ENCODE measurements around the gene EPO. TPM values are rescaled to one million over a fixed set of nuclear protein-coding genes. Genes with fewer than 3 reads are reported as not detected.

Gene EPO
- total and polyA plus RNA-seq, 4 donors, result 1.3 to 22.9 (median 3.4) TPM

DNA sequence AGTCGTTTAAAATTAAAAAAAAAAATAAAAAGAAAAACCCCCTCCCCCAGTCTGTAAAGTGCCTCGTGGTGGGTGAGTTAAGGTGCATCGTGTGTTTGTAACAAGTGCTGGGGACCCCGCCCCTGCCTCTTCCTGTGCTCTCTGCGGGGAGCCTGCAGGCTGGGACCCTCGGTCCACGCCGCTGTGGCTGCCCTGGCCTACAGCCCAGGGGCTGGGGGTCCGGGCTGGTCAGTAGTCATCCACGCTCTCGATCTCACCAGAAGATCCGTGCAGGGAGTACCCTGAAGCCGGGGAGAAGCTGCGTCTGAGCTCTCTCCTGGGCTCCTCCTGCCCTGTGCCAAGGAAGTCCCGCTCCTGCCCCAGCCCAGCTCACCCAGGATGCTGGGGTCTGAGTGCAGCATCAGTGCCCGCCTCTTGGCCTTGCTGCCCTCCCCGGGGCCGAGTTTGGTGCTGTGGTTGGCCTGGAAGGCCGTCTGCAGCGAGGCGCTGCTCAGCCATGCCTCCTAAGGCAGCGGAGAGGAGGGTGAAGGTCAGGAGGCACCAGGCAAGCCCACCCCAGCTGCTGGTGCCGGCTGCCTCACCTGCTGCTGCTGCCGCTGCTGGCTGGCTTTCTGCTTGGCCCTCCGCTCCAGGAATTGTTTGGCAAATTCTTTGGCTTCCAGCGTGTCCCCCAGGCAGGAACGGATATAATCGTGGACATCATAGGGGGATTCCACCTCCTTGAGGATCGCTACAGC lies 38.6 kb upstream of the EPO start (continued):
- TF ChIP-seq YY1 (IDR thresholded peaks at IDR 0.05), result no peak
- TF ChIP-seq GABPA (IDR thresholded peaks at IDR 0.05 in 1 of 2, conservative IDR thresholded peaks at IDR 0.05 in 1 of 2), result no peak
- no peak for TF ChIP-seq EGR1 (IDR thresholded peaks at IDR 0.05; ENCODE audit: low read depth in 2 of 2)
- no peak for TF ChIP-seq MAX (IDR thresholded peaks at IDR 0.05)
- TF ChIP-seq JUND (IDR thresholded peaks at IDR 0.05), result no peak
- no peak for TF ChIP-seq NR2F2 (IDR thresholded peaks at IDR 0.05)
- TF ChIP-seq, protein P1, sequence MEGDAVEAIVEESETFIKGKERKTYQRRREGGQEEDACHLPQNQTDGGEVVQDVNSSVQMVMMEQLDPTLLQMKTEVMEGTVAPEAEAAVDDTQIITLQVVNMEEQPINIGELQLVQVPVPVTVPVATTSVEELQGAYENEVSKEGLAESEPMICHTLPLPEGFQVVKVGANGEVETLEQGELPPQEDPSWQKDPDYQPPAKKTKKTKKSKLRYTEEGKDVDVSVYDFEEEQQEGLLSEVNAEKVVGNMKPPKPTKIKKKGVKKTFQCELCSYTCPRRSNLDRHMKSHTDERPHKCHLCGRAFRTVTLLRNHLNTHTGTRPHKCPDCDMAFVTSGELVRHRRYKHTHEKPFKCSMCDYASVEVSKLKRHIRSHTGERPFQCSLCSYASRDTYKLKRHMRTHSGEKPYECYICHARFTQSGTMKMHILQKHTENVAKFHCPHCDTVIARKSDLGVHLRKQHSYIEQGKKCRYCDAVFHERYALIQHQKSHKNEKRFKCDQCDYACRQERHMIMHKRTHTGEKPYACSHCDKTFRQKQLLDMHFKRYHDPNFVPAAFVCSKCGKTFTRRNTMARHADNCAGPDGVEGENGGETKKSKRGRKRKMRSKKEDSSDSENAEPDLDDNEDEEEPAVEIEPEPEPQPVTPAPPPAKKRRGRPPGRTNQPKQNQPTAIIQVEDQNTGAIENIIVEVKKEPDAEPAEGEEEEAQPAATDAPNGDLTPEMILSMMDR (IDR thresholded peaks at IDR 0.05; ENCODE audit: low read depth, low read length, missing input control), result no peak
- TF ChIP-seq HNF4G (IDR thresholded peaks at IDR 0.05), result no peak
- TF ChIP-seq RAD21 (IDR thresholded peaks at IDR 0.05), result no peak

GRCh38 chr7:100682228-100682741 lies 38.0 kb upstream of the EPO start:
- no peak for TF ChIP-seq FOXA2 (IDR thresholded peaks at IDR 0.05)
- no peak for TF ChIP-seq ZBTB33 (IDR thresholded peaks at IDR 0.05)
- TF ChIP-seq, protein P2, sequence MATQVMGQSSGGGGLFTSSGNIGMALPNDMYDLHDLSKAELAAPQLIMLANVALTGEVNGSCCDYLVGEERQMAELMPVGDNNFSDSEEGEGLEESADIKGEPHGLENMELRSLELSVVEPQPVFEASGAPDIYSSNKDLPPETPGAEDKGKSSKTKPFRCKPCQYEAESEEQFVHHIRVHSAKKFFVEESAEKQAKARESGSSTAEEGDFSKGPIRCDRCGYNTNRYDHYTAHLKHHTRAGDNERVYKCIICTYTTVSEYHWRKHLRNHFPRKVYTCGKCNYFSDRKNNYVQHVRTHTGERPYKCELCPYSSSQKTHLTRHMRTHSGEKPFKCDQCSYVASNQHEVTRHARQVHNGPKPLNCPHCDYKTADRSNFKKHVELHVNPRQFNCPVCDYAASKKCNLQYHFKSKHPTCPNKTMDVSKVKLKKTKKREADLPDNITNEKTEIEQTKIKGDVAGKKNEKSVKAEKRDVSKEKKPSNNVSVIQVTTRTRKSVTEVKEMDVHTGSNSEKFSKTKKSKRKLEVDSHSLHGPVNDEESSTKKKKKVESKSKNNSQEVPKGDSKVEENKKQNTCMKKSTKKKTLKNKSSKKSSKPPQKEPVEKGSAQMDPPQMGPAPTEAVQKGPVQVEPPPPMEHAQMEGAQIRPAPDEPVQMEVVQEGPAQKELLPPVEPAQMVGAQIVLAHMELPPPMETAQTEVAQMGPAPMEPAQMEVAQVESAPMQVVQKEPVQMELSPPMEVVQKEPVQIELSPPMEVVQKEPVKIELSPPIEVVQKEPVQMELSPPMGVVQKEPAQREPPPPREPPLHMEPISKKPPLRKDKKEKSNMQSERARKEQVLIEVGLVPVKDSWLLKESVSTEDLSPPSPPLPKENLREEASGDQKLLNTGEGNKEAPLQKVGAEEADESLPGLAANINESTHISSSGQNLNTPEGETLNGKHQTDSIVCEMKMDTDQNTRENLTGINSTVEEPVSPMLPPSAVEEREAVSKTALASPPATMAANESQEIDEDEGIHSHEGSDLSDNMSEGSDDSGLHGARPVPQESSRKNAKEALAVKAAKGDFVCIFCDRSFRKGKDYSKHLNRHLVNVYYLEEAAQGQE (IDR thresholded peaks at IDR 0.05), result no peak
- no peak for TF ChIP-seq SP1 (IDR thresholded peaks at IDR 0.05)
- TF ChIP-seq HNF4A (conservative IDR thresholded peaks at IDR 0.05), result no peak
- no peak for TF ChIP-seq TAF1 (conservative IDR thresholded peaks at IDR 0.05)
- TF ChIP-seq GABPA (IDR thresholded peaks at IDR 0.05 in 1 of 2, conservative IDR thresholded peaks at IDR 0.05 in 1 of 2), result no peak
- no peak for TF ChIP-seq JUND (IDR thresholded peaks at IDR 0.05)
- TF ChIP-seq YY1 (IDR thresholded peaks at IDR 0.05), result no peak
- no peak for TF ChIP-seq FOXA1 (IDR thresholded peaks at IDR 0.05)
- TF ChIP-seq RAD21 (IDR thresholded peaks at IDR 0.05), result no peak
- Histone ChIP-seq H3K27me3 (ENCODE audit: control insufficient read depth in 4 of 4, insufficient read depth in 4 of 4, low read length in 3 of 4) (no peaks in the 10 kb centered on the region), H3K4me1 (ENCODE audit: control insufficient read depth in 4 of 4, insufficient read depth in 4 of 4, low read length in 3 of 4) (peaks cover 0 to 3% (median 0%) of the 10 kb centered on the region in 4 donors), H3K4me3 (ENCODE audit: low read depth in 1 of 3, low read length in 3 of 3) (no peak overlapping the region), H3K27ac (ENCODE audit: low read depth in 1 of 2, low read length in 2 of 2) (no peak overlapping the region), H3K9ac (ENCODE audit: low read depth in 1 of 2, low read length in 2 of 2) (no peak overlapping the region), H3K36me3 (ENCODE audit: control insufficient read depth in 4 of 4, insufficient read depth in 3 of 4, low read depth in 1 of 4, low read length in 3 of 4) (peaks cover 13 to 74% (median 40%) of the 10 kb centered on the region in 4 donors), H3K9me3 (ENCODE audit: control insufficient read depth in 4 of 4, low read length in 3 of 4) (no peaks in the 10 kb centered on the region)
- 91% methylated on average over 25 of the region's 25 CpGs for WGBS
- no peak for DNase-seq (ENCODE audit: low spot score)
